ENCODE results near the gene SLITRK1.

DNA sequence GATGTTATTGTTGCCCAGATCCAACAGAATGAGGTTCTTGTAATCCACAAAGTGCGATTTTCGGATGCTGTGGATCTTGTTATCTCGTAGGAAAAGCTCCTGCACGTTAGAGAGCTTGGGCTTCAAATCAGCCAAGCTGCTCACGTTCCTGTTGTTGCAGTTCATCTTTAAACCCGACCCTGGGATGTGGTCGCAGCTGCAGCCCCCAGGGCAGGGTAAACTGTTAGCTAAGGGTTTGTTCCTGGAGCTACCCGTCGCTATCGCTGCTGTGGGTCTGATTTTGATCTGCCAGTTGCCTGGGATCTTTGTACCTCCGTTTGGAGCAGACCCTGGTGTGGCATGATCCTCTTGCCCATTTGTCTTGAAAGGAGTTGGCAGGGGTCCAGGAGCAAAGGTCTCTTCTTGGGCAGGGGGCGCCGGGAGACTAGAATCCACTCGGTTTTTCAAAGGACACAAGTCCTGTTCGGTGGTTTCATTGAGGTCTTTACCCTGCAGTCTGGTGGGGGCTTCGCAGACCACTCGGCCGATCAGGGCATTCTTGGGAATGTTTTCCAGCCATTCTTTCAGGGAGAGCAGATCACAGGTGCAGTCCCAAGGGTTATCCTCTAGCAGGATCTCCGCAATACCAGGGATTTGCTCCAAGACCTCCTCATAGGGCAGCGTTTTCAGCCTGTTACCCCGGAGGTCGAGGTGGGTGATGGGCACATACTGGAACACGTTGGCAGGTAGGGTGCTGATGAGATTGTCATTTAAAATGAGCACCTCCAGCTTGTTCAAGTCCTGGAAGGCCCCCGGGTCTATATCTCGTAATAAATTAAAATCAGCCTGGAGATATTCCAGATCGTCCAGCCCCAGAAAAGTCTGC is 1.8 kb downstream of the SLITRK1 start:
- TF ChIP-seq, protein P1, sequence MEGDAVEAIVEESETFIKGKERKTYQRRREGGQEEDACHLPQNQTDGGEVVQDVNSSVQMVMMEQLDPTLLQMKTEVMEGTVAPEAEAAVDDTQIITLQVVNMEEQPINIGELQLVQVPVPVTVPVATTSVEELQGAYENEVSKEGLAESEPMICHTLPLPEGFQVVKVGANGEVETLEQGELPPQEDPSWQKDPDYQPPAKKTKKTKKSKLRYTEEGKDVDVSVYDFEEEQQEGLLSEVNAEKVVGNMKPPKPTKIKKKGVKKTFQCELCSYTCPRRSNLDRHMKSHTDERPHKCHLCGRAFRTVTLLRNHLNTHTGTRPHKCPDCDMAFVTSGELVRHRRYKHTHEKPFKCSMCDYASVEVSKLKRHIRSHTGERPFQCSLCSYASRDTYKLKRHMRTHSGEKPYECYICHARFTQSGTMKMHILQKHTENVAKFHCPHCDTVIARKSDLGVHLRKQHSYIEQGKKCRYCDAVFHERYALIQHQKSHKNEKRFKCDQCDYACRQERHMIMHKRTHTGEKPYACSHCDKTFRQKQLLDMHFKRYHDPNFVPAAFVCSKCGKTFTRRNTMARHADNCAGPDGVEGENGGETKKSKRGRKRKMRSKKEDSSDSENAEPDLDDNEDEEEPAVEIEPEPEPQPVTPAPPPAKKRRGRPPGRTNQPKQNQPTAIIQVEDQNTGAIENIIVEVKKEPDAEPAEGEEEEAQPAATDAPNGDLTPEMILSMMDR (IDR thresholded peaks at IDR 0.05; ENCODE audit: low read depth, low read length) = no peak
- TF ChIP-seq POLR2A (IDR thresholded peaks at IDR 0.05; ENCODE audit: extremely low read depth, insufficient read length) = no peak

All from NB4 (cell line).